IMR-90 (cell line): ENCODE measurements around the gene PGAP1. TPM values are rescaled to one million over a fixed set of nuclear protein-coding genes. Genes with fewer than 3 reads are reported as not detected.

Source experiments
- ATAC-seq: fragments of 200-7000 bp; cut with Tn5 transposase; 2 replicates; pipeline ENCODE4 v1.9.1; 2020; ENCODE audit warnings: low read depth, mild to moderate bottlenecking, moderate library complexity
- BruUV-seq: library from RNA; stranded (reverse); fragments of 400-500 nt; replicated peaks from 2 replicates; lab custom pipeline; 2021; lab: Mats Ljungman, UMichigan
- CTCF ChIA-PET: fragments of 300-600 bp; formaldehyde crosslinking; extraction: SDS; loops from one replicate; lab custom pipeline; 2021; ENCODE audit warnings: antibody characterized with exemption; lab: Yijun Ruan, JAX
- POLR2A ChIA-PET: fragments of 300-600 bp; sonication (Branson Sonifier 250); formaldehyde crosslinking; loops from one replicate; lab custom pipeline; 2022; ENCODE audit warnings: antibody characterized with exemption; ENCODE audit not compliant: unreplicated experiment; lab: Charles Lee
- DNase-seq: peaks from one replicate; pipeline ENCODE4 v3.0.0; 2013
- H2AFZ ChIP-seq: replicated peaks from 2 replicates; pipeline ENCODE3; 2013; ENCODE audit warnings: low read length, mild to moderate bottlenecking; ENCODE audit not compliant: poor library complexity
- H2AK5ac ChIP-seq: 2 replicates; pipeline ENCODE4 v1.6.1; 2013; ENCODE audit warnings: low read depth, low read length, inconsistent platforms
- H2AK9ac ChIP-seq: replicated peaks from 2 replicates; pipeline ENCODE3; 2013; ENCODE audit warnings: mild to moderate bottlenecking, low read depth, low read length, moderate library complexity; ENCODE audit not compliant: poor library complexity
- H2BK120ac ChIP-seq: 2 replicates; pipeline ENCODE4 v1.6.1; 2013; ENCODE audit warnings: low read depth, low read length, inconsistent platforms
- H2BK15ac ChIP-seq: 3 replicates; pipeline ENCODE4 v1.6.1; 2013; ENCODE audit warnings: low read depth, low read length, inconsistent platforms
- H2BK20ac ChIP-seq: 2 replicates; pipeline ENCODE4 v1.6.1; 2013; ENCODE audit warnings: low read depth, mild to moderate bottlenecking, inconsistent platforms, low read length, moderate library complexity
- H2BK5ac ChIP-seq: 2 replicates; pipeline ENCODE4 v1.6.1; 2013; ENCODE audit warnings: mild to moderate bottlenecking, low read depth, low read length, inconsistent platforms; ENCODE audit not compliant: poor library complexity, severe bottlenecking
- H3K14ac ChIP-seq: replicated peaks from 2 replicates; pipeline ENCODE4 v1.6.1; 2013; ENCODE audit warnings: low read depth, low read length, inconsistent platforms
- H3K18ac ChIP-seq: 2 replicates; pipeline ENCODE4 v1.6.1; 2013; ENCODE audit warnings: low read depth, low read length, control low read depth
- H3K23ac ChIP-seq: 2 replicates; pipeline ENCODE4 v1.6.1; 2013; ENCODE audit warnings: low read depth, low read length, inconsistent platforms
- H3K27ac ChIP-seq: 2 replicates; pipeline ENCODE4 v1.5.1; 2013; ENCODE audit warnings: mild to moderate bottlenecking, control low read depth, low read length; ENCODE audit not compliant: insufficient read depth
- H3K27me3 ChIP-seq: 2 replicates; pipeline ENCODE4 v1.6.1; 2013; ENCODE audit warnings: low read length; ENCODE audit not compliant: control insufficient read depth, insufficient read depth
- H3K36me3 ChIP-seq: 2 replicates; pipeline ENCODE4 v1.6.1; 2013; ENCODE audit warnings: low read length, mixed read lengths; ENCODE audit not compliant: control insufficient read depth, insufficient read depth
- H3K4ac ChIP-seq: 2 replicates; pipeline ENCODE4 v1.6.1; 2013; ENCODE audit warnings: low read depth, low read length, inconsistent platforms
- H3K4me1 ChIP-seq: 2 replicates; pipeline ENCODE4 v1.6.1; 2013; ENCODE audit warnings: low read length, mixed read lengths; ENCODE audit not compliant: control insufficient read depth, insufficient read depth
- H3K4me2 ChIP-seq: 2 replicates; pipeline ENCODE4 v1.6.1; 2013; ENCODE audit warnings: low read depth, mild to moderate bottlenecking, control low read depth, low read length, moderate library complexity
- H3K4me3 ChIP-seq: 2 replicates; pipeline ENCODE4 v1.5.1; 2013; ENCODE audit warnings: low read depth, mild to moderate bottlenecking, control low read depth, low read length, moderate library complexity; ENCODE audit not compliant: insufficient read depth
- H3K56ac ChIP-seq: 2 replicates; pipeline ENCODE4 v1.6.1; 2013; ENCODE audit warnings: low read length, inconsistent platforms; ENCODE audit not compliant: insufficient read depth; ENCODE audit errors: extremely low read depth
- H3K79me1 ChIP-seq, 2 experiments: 2 replicates each; pipeline ENCODE4 v1.6.1; 2013; ENCODE audit warnings: low read length in 2 of 2, inconsistent platforms in 1 of 2, low read depth in 1 of 2
- H3K9ac ChIP-seq: 2 replicates; pipeline ENCODE4 v1.6.1; 2013; ENCODE audit warnings: low read depth, low read length, control low read depth
- H3K9me1 ChIP-seq: 2 replicates; pipeline ENCODE4 v1.6.1; 2013; ENCODE audit warnings: low read length, inconsistent platforms; ENCODE audit not compliant: insufficient read depth
- H3K9me3 ChIP-seq: 2 replicates; pipeline ENCODE4 v1.6.1; 2013; ENCODE audit warnings: low read length; ENCODE audit not compliant: control insufficient read depth, insufficient read depth
- H4K20me1 ChIP-seq: 2 replicates; pipeline ENCODE4 v1.6.1; 2013; ENCODE audit warnings: low read length, inconsistent platforms; ENCODE audit not compliant: insufficient read depth
- H4K5ac ChIP-seq: 2 replicates; pipeline ENCODE4 v1.6.1; 2013; ENCODE audit warnings: mild to moderate bottlenecking, low read depth, low read length, control low read depth
- H4K8ac ChIP-seq, 2 experiments: 2 replicates each; pipeline ENCODE4 v1.6.1; 2013; ENCODE audit warnings: low read depth in 2 of 2, low read length in 2 of 2, control low read depth in 1 of 2, inconsistent platforms in 1 of 2
- H4K91ac ChIP-seq: 2 replicates; pipeline ENCODE4 v1.6.1; 2013; ENCODE audit warnings: low read depth, low read length, inconsistent platforms; ENCODE audit not compliant: insufficient read depth
- BHLHE40 ChIP-seq: fragments of 150-350 bp; IDR thresholded peaks from 2 replicates; pipeline ENCODE4 v1.6.1; 2016; ENCODE audit warnings: mild to moderate bottlenecking, low read depth, low read length
- CHD1 ChIP-seq: IDR thresholded peaks from 2 replicates; pipeline ENCODE4 v1.6.1; 2012; ENCODE audit warnings: low read depth, low read length, improper control_type of control experiment
- RAD21 ChIP-seq: IDR thresholded peaks from 2 replicates; pipeline ENCODE4 v1.6.1; 2012; ENCODE audit warnings: low read length, improper control_type of control experiment
- WGBS, 2 experiments: methylation state at CpG; one replicate each; pipeline versions ENCODE4 v1.1.5 to v1.1.7; 2013; ENCODE audit warnings: missing lambda C conversion rate in 2 of 2; ENCODE audit not compliant: insufficient read length in 1 of 2; ENCODE audit errors: extremely low coverage in 2 of 2; 5-methylcytosine and 5-hydroxymethylcytosine counted together
- dilution Hi-C: fragments of 300-500 bp; cut with HindIII; formaldehyde crosslinking; loops from one replicate; pipeline ENCODE4 v1.14.3; 2018; ENCODE audit warnings: low sequenced_read_pairs; ENCODE audit not compliant: unreplicated experiment
- in situ Hi-C: fragments of 300-500 bp; cut with MboI; formaldehyde crosslinking; loops from 3 replicates; pipeline ENCODE4 v1.14.3; 2019; ENCODE audit warnings: low sequenced_read_pairs, inconsistent platforms, mixed read lengths
- intact Hi-C: fragments of 100-400 bp; cut with micrococcal nuclease; formaldehyde crosslinking; loops from 2 replicates; pipeline ENCODE4 v1.10.0; 2022
- polyA plus RNA-seq, 3 experiments: library from polyadenylated mRNA; depleted of rRNA; stranded (reverse); fragments of >200 nt; gene quantifications; 2 replicates each; pipeline ENCODE4 v1.2.3, GENCODE V29; 2012; ENCODE audit warnings: low replicate concordance in 1 of 3
- total RNA-seq: library from RNA; depleted of rRNA; stranded (reverse); fragments of >200 nt; gene quantifications from 2 replicates; pipeline ENCODE4 v1.2.3, GENCODE V29; 2012
- TF ChIP-seq, protein P1 (sequence below): fragments of 150-350 bp; IDR thresholded peaks from 2 replicates; pipeline ENCODE4 v1.6.1; 2016; ENCODE audit warnings: low read depth, mild to moderate bottlenecking, low read length, moderate library complexity, borderline replicate concordance
- TF ChIP-seq, protein P2 (sequence below): conservative IDR thresholded peaks from 2 replicates; pipeline ENCODE4 v1.5.1; 2012; ENCODE audit warnings: mild to moderate bottlenecking, low read depth, low read length, improper control_type of control experiment

Gene PGAP1
- total and polyA plus RNA-seq, 2 of the 4 experiments (the other 2 are of a cell fraction): 1.9 to 5.7 TPM

DNA sequence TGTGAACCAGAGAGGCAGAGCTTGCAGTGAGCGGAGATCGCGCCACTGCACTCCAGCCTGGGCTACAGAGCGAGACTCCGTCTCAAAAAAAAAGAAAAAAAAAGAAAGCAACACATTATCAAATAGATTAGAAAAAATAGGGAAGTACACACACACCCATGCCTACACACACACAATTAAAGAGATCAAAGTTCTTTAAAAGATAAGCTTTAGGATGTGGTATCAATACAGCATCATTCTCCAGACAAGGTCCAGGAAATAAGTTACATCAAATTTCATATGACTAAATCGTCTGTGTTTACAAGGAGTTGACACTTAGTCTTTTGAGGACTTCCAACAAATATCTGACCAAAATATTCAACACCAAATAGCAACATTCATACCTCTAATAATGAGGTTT, 25.7 kb downstream of the PGAP1 start:
- H3K4me3 ChIP-seq: no peak overlapping the region
- no peaks in the 10 kb centered on the region for H3K9me1 ChIP-seq
- H3K9me3 ChIP-seq: no peaks in the 10 kb centered on the region
- no peak overlapping the region for H3K4me2 ChIP-seq
- H3K9ac ChIP-seq: no peak overlapping the region
- no peaks in the 10 kb centered on the region for H3K27me3 ChIP-seq
- no peak for DNase-seq
- no CpG with 5 or more reads among the region's 6 CpGs for WGBS, 2 experiments
- CTCF ChIA-PET: no interaction called here
- H4K91ac ChIP-seq: no peak overlapping the region
- no peak overlapping the region for H2BK20ac ChIP-seq
- no peak overlapping the region for H2AFZ ChIP-seq
- H2AK9ac ChIP-seq: no peak overlapping the region
- POLR2A ChIA-PET: no interaction called here
- H3K4me1 ChIP-seq: no peaks in the 10 kb centered on the region
- no peak for ATAC-seq
- no peak overlapping the region for H3K14ac ChIP-seq
- no peak overlapping the region for H3K18ac ChIP-seq
- H3K36me3 ChIP-seq: peaks cover 2% of the 10 kb centered on the region; the same call in 1 of the 2 replicates
- H3K56ac ChIP-seq: no peak overlapping the region
- intact Hi-C loops (no loop called here), dilution Hi-C loops (no loop called here), in situ Hi-C loops (no loop called here)
- no peak for TF ChIP-seq BHLHE40
- TF ChIP-seq, protein P1, sequence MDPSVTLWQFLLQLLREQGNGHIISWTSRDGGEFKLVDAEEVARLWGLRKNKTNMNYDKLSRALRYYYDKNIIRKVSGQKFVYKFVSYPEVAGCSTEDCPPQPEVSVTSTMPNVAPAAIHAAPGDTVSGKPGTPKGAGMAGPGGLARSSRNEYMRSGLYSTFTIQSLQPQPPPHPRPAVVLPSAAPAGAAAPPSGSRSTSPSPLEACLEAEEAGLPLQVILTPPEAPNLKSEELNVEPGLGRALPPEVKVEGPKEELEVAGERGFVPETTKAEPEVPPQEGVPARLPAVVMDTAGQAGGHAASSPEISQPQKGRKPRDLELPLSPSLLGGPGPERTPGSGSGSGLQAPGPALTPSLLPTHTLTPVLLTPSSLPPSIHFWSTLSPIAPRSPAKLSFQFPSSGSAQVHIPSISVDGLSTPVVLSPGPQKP: no peak
- TF ChIP-seq RAD21: no peak
- no peak for TF ChIP-seq CHD1
- TF ChIP-seq, protein P2, sequence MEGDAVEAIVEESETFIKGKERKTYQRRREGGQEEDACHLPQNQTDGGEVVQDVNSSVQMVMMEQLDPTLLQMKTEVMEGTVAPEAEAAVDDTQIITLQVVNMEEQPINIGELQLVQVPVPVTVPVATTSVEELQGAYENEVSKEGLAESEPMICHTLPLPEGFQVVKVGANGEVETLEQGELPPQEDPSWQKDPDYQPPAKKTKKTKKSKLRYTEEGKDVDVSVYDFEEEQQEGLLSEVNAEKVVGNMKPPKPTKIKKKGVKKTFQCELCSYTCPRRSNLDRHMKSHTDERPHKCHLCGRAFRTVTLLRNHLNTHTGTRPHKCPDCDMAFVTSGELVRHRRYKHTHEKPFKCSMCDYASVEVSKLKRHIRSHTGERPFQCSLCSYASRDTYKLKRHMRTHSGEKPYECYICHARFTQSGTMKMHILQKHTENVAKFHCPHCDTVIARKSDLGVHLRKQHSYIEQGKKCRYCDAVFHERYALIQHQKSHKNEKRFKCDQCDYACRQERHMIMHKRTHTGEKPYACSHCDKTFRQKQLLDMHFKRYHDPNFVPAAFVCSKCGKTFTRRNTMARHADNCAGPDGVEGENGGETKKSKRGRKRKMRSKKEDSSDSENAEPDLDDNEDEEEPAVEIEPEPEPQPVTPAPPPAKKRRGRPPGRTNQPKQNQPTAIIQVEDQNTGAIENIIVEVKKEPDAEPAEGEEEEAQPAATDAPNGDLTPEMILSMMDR: no peak
- no peak overlapping the region for H4K5ac ChIP-seq
- no peaks in the 10 kb centered on the region for H3K79me1 ChIP-seq
- no peak overlapping the region for H4K8ac ChIP-seq
- H2BK120ac ChIP-seq: no peak overlapping the region
- BruUV-seq: no TSS peak
- H2BK15ac ChIP-seq: no peak overlapping the region
- H2AK5ac ChIP-seq: no peak overlapping the region
- H3K27ac ChIP-seq: no peak overlapping the region
- H3K23ac ChIP-seq: no peak overlapping the region
- no peak overlapping the region for H3K4ac ChIP-seq
- H2BK5ac ChIP-seq: no peak overlapping the region
- H4K20me1 ChIP-seq: no peaks in the 10 kb centered on the region
